ENCODE data around the gene EFNA3. TPM values are rescaled to one million over a fixed set of nuclear protein-coding genes. Genes with fewer than 3 reads are reported as not detected.
A peak's percentile ranks its signal among the peaks of the same experiment; 100 is the strongest.

EFNA3 gene
- total RNA-seq, 4 donors from 2014 or later = 2.3 to 8.7 (median 5.3) TPM

GRCh38 chr1:155079487-155080311 lies 1.1 kb downstream of the EFNA3 start:
- Histone ChIP-seq H3K4me3 (peak overlapping the region; percentile 37 to 64 (median 51)), H3K4me1 (peaks cover 23 to 65% (median 44%) of the 10 kb centered on the region in 4 donors)
- DNase-seq = peak in 1 of 3 donors; percentile 64

GRCh38 chr1:155080312-155081228 lies 1.9 kb downstream of the EFNA3 start:
- peak overlapping the region in 3 of 4 donors; percentile 48 to 64 (median 54) for H3K4me3 ChIP-seq
- no peaks in the 10 kb centered on the region for H3K9me3 ChIP-seq
- peaks cover 0 to 47% of the 10 kb centered on the region in 2 donors for H3K27me3 ChIP-seq
- no peak for TF ChIP-seq POLR2A (IDR thresholded peaks at IDR 0.05)
- no peak for TF ChIP-seq CTCF (IDR thresholded peaks at IDR 0.05)
- H3K27ac ChIP-seq = no peak overlapping the region
- H3K4me1 ChIP-seq = peaks cover 23 to 67% (median 44%) of the 10 kb centered on the region in 4 donors
- no peaks in the 10 kb centered on the region for H3K36me3 ChIP-seq
- peak in 2 of 3 donors; percentile 31 to 57 for DNase-seq

More at GRCh38 chr1:155079487-155080311, 1.1 kb downstream of the EFNA3 start:
- H3K36me3 ChIP-seq = no peaks in the 10 kb centered on the region
- no peaks in the 10 kb centered on the region for H3K9me3 ChIP-seq
- H3K27me3 ChIP-seq = peaks cover 0 to 47% of the 10 kb centered on the region in 2 donors
- TF ChIP-seq CTCF (IDR thresholded peaks at IDR 0.05) = no peak
- TF ChIP-seq POLR2A (IDR thresholded peaks at IDR 0.05) = no peak
- no peak overlapping the region for H3K27ac ChIP-seq

GRCh38 chr1:155081472-155082300 lies 3.0 kb downstream of the EFNA3 start:
- Histone ChIP-seq H3K4me3 (peak overlapping the region in 3 of 4 donors; percentile 25 to 64 (median 39)), H3K27me3 (peaks cover 0 to 47% of the 10 kb centered on the region in 2 donors), H3K4me1 (peaks cover 23 to 77% (median 51%) of the 10 kb centered on the region in 4 donors), H3K27ac (no peak overlapping the region), H3K9me3 (no peaks in the 10 kb centered on the region), H3K36me3 (no peaks in the 10 kb centered on the region)
- no peak for TF ChIP-seq CTCF (IDR thresholded peaks at IDR 0.05)
- peak in 1 of 3 donors; percentile 69 for DNase-seq

GRCh38 chr1:155082301-155083051 lies 3.8 kb downstream of the EFNA3 start:
- H3K27ac ChIP-seq = peak overlapping the region in 1 of 4 donors; percentile 34
- no peak for TF ChIP-seq CTCF (IDR thresholded peaks at IDR 0.05)
- no peak for TF ChIP-seq POLR2A (IDR thresholded peaks at IDR 0.05)
- no peaks in the 10 kb centered on the region for H3K36me3 ChIP-seq
- peaks cover 23 to 77% (median 51%) of the 10 kb centered on the region in 4 donors for H3K4me1 ChIP-seq
- H3K9me3 ChIP-seq = no peaks in the 10 kb centered on the region
- H3K27me3 ChIP-seq = peaks cover 0 to 47% of the 10 kb centered on the region in 2 donors
- peak overlapping the region in 3 of 4 donors; percentile 25 to 39 (median 37) for H3K4me3 ChIP-seq
- peak in 1 of 3 donors; percentile 59 for DNase-seq
